DMS114 treated with DMSO at 0.1 percent for 48 hours (cell line): Measurements from ENCODE around the gene CNNM2.
"Not testable (repeated sequence)": the region's sequence is repeated elsewhere in the genome, so short reads cannot be mapped to it uniquely, and the experiment has no call there.

Source experiments
- DNase-seq: peaks from one replicate; lab custom pipeline; 2025; ENCODE audit not compliant: unreplicated experiment; lab: John Stamatoyannopoulos, UW

Gene CNNM2

GRCh38 chr10:103025696-103026095 lies 107.6 kb downstream of the CNNM2 start:
- no peak for DNase-seq

- DNase-seq = no peak
Observed at GRCh38 chr10:103038570-103038969, 120.5 kb downstream of the CNNM2 start.

- no peak for DNase-seq
Observed at GRCh38 chr10:103040418-103040817, 122.3 kb downstream of the CNNM2 start.

- no peak for DNase-seq
Observed at GRCh38 chr10:103041391-103041790, 123.3 kb downstream of the CNNM2 start.

- DNase-seq = no peak
Observed at GRCh38 chr10:103042129-103042528, 124.0 kb downstream of the CNNM2 start.

- DNase-seq = no peak
Observed at GRCh38 chr10:103042908-103043307, 124.8 kb downstream of the CNNM2 start.

- no peak for DNase-seq
Observed at GRCh38 chr10:103044942-103045489, 126.9 kb downstream of the CNNM2 start.

- DNase-seq = no peak
Observed at GRCh38 chr10:103045961-103046360, 127.9 kb downstream of the CNNM2 start.

GRCh38 chr10:103047381-103047780 lies 129.3 kb downstream of the CNNM2 start:
- DNase-seq = no peak

- no peak for DNase-seq
Observed at GRCh38 chr10:103049237-103049636, 131.1 kb downstream of the CNNM2 start.

- DNase-seq = peak; percentile 31
Observed at GRCh38 chr10:103053659-103054581, 135.8 kb downstream of the CNNM2 start.

- no peak for DNase-seq
Observed at GRCh38 chr10:103054621-103055020, 136.5 kb downstream of the CNNM2 start.

- no peak for DNase-seq
Observed at GRCh38 chr10:103055105-103055504, 137.0 kb downstream of the CNNM2 start.

GRCh38 chr10:103058034-103058433 lies 139.9 kb downstream of the CNNM2 start:
- no peak for DNase-seq

- no peak for DNase-seq
Observed at GRCh38 chr10:103060575-103060974, 142.5 kb downstream of the CNNM2 start.

GRCh38 chr10:103062854-103063590 lies 144.9 kb downstream of the CNNM2 start:
- no peak for DNase-seq

GRCh38 chr10:103064956-103065355 lies 146.9 kb downstream of the CNNM2 start:
- no peak for DNase-seq

GRCh38 chr10:103066141-103067098 lies 148.3 kb downstream of the CNNM2 start:
- DNase-seq = no peak

GRCh38 chr10:103067099-103067477 lies 149.0 kb downstream of the CNNM2 start:
- not testable (repeated sequence) for DNase-seq

GRCh38 chr10:103067484-103067883 lies 149.4 kb downstream of the CNNM2 start:
- no peak for DNase-seq

- DNase-seq = no peak
Observed at GRCh38 chr10:103067956-103068355, 149.9 kb downstream of the CNNM2 start.
